H1 (cell line): ENCODE measurements around the gene CASP8AP2.

Source experiments
- CHD2 ChIP-seq: IDR thresholded peaks from 2 replicates; pipeline ENCODE4 v1.6.1; 2012; ENCODE audit warnings: low read length, improper control_type of control experiment
- CREB1 ChIP-seq: IDR thresholded peaks from 2 replicates; pipeline ENCODE4 v1.6.1; 2012; ENCODE audit warnings: inconsistent platforms
- EZH2 ChIP-seq: fragments of 200-600 bp; sonication (generic); IDR thresholded peaks from 2 replicates; pipeline ENCODE4 v1.7.1; 2012; ENCODE audit warnings: low read depth, mild to moderate bottlenecking, moderate library complexity, low read length, inconsistent platforms; ENCODE audit not compliant: severe bottlenecking
- FOSL1 ChIP-seq: IDR thresholded peaks from 2 replicates; pipeline ENCODE4 v1.6.1; 2011; ENCODE audit warnings: mild to moderate bottlenecking, low read depth, low read length, moderate library complexity; ENCODE audit not compliant: insufficient read depth
- HDAC6 ChIP-seq: IDR thresholded peaks from one replicate; pipeline ENCODE4 v1.7.1; 2012; ENCODE audit warnings: low read depth, mild to moderate bottlenecking, inconsistent platforms, low read length, moderate library complexity
- POLR2AphosphoS5 ChIP-seq: IDR thresholded peaks from 2 replicates; pipeline ENCODE4 v1.6.1; 2011; ENCODE audit warnings: low read depth, low read length
- RBBP5 ChIP-seq: IDR thresholded peaks from 2 replicates; pipeline ENCODE4 v1.7.1; 2012; ENCODE audit warnings: low read depth, mild to moderate bottlenecking, inconsistent platforms, low read length, moderate library complexity, borderline replicate concordance
- RFX5 ChIP-seq: IDR thresholded peaks from 2 replicates; pipeline ENCODE4 v1.6.1; 2011; ENCODE audit warnings: low read depth, low read length, improper control_type of control experiment, borderline replicate concordance
- TEAD4 ChIP-seq: IDR thresholded peaks from 2 replicates; pipeline ENCODE4 v1.6.1; 2012; ENCODE audit warnings: low read depth, low read length, inconsistent platforms, mixed read lengths
- YY1 ChIP-seq: IDR thresholded peaks from 2 replicates; pipeline ENCODE4 v1.6.1; 2011; ENCODE audit warnings: low read depth, mild to moderate bottlenecking, low read length
- TF ChIP-seq, protein P1 (sequence below), 3 experiments: IDR thresholded peaks; 1 replicate in 2 of 3; 2 replicates in 1 of 3; pipeline versions ENCODE4 v1.5.1 to v1.6.1; 2011; ENCODE audit warnings: low read length in 3 of 3, mild to moderate bottlenecking in 3 of 3, inconsistent platforms in 2 of 3, low read depth in 1 of 3, moderate library complexity in 1 of 3; ENCODE audit not compliant: insufficient read depth in 1 of 3; ENCODE audit errors: control extremely low read depth in 1 of 3

DNA sequence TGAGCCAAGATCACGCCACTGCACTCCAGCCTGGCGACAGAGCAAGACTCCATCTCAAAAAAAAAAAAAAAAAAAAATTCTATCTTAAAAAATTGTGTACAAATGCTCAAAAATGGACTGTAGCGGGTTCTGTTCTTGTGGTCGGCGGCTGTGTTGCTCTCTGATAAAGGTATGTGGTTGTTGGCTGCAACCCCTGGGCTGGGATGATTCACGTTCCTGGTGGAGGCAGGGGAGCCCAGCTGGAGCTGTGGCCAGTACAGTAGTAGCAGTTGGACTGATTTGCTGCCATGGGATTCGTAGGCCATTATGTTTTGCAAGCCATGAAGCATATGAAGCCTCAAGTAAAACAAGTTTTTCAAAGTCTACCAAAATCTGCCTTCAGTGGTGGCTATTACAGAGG lies 32.4 kb upstream of the CASP8AP2 start:
- TF ChIP-seq HDAC6, result no peak
- TF ChIP-seq CHD2, result no peak
- TF ChIP-seq, protein P1, sequence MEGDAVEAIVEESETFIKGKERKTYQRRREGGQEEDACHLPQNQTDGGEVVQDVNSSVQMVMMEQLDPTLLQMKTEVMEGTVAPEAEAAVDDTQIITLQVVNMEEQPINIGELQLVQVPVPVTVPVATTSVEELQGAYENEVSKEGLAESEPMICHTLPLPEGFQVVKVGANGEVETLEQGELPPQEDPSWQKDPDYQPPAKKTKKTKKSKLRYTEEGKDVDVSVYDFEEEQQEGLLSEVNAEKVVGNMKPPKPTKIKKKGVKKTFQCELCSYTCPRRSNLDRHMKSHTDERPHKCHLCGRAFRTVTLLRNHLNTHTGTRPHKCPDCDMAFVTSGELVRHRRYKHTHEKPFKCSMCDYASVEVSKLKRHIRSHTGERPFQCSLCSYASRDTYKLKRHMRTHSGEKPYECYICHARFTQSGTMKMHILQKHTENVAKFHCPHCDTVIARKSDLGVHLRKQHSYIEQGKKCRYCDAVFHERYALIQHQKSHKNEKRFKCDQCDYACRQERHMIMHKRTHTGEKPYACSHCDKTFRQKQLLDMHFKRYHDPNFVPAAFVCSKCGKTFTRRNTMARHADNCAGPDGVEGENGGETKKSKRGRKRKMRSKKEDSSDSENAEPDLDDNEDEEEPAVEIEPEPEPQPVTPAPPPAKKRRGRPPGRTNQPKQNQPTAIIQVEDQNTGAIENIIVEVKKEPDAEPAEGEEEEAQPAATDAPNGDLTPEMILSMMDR (IDR thresholded peaks at IDR 0.05; ENCODE audit: control extremely low read depth in 1 of 3, insufficient read depth in 1 of 3, low read depth in 1 of 3, low read length in 3 of 3), result no peak
- TF ChIP-seq RBBP5, result no peak
- TF ChIP-seq YY1, result no peak
- TF ChIP-seq TEAD4, result no peak
- no peak for TF ChIP-seq CREB1
- TF ChIP-seq RFX5, result no peak
- no peak for TF ChIP-seq FOSL1
- TF ChIP-seq POLR2AphosphoS5, result no peak
- TF ChIP-seq EZH2, result no peak
